ENCODE measurements around the gene ENTREP1.
"Not testable (repeated sequence)": the region's sequence is repeated elsewhere in the genome, so short reads cannot be mapped to it uniquely, and the experiment has no call there.

ENTREP1 gene

DNA sequence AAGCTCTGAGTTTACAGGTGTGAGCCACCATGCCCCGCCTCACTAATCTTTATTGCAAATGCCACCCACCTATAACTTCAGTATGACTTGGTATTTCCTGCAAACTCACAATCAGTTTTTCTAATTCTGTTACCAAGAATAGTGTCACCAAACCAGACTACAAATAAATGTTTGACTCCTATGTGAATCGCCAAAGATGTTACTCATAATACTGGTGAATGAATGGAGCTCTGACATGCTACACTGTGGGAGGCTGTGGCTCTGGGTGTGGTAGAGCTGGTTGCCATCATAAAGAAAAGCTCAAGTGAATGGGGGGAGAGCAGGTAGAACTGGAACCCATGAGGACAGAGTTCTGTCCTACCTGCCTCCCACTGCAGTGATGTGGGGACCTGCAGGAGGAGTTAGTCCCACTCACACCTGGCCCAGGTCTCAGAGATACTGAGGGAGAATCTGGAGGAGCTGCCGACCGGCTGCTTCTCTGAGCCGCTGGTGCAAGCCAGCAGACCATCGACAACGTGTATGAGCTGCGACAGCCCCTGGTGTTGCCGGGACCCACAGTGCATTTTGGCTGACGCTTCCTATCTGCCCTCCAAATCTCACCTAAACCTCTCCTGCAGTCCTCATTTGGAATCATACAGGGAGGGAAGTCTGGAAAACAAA, 95.7 kb downstream of the ENTREP1 start:
- no peak for DNase-seq

DNA sequence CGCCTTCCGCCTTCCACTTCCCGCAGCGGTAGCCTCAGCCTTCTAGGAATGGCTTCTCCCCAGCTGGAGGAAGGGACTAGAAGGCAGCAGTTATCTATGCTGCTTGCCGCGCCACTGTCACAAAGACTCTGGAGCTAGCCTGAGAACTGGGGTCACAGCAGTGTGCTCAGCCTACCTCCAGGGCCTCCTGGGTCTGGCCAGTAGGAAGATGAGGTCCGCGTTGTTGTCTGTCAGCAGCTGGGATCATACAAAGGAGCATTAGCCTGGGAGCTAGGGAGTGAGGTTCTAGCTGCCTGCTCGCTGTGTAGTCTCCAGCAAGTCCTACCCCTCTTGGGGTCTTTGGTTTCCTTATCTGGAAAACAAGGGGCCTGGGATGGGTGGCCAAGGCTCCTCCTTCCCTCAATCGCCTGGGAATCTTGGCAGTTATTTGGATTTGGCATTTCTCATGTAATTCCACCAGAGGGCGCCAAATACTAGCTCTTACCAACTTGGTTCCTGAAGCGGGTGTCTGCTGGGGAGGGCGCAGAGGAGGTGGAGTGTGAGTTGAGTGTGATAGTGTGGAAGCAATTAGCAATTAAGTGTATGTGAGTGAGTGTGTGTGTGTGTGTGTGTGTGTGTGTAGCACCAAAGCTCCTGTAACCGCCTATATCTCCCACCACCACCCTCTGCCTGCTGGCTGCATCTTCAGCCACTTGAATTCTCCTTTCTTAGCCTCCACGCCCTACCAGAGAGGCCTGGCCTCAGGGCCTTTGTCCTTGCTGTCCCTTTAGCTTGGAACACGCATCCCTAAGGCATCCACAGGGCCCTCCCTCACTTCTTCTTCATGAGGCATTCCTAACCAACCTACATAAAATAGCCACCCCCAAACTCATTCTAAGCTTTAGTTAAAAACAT, 97.1 kb downstream of the ENTREP1 start:
- DNase-seq, result peak; percentile 56

DNA sequence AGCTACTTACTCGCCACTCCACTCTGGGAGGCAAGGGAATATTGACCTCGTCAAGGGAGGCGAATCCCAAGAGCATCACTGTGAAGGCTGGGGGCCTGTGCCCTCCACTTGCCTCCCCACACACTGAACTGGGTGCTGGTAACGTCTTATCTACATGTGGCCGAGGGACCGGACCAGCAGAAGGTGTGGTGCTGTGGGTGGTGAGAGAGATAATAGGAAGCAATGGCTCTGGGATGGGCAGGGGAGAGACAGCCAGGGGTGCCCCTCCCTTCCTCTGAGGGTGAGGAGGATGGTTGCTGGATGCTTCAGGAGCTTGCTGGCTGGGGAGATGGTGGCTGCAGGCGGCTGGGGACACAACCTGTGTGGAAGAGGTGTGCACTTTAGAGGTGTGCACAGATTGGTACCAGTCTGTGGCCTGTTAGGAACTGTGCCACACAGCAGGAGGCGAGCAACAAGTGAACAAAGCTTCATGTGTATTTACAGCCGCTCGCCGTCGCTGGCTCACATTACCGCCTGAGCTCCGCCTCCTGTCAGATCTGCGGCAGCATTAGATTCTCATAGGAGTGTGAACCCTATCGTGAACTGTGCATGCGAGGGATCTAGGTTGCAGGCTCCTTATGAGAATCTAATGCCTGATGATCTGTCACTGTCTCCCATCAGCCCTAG, 100.3 kb downstream of the ENTREP1 start:
- DNase-seq, result no peak

DNA sequence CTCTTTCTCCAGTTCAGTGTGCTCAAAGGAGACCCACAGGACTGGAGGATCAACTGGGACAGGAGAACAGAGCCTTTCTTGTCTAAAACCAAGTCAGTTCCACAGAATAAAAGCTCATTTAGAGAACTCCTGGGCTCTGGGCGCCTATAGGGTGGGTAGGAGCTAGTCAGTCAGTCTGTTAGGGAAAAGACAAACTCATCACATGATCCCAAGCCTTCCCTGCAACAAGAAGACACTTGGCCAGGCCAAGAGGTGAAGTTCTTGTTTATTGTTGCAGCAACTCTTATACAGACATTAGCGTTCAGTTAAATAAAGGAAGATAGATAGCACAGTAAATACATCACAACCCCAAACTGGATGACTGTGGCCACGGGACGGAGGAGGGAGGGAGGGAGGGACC, 102.3 kb downstream of the ENTREP1 start:
- no peak for DNase-seq

DNA sequence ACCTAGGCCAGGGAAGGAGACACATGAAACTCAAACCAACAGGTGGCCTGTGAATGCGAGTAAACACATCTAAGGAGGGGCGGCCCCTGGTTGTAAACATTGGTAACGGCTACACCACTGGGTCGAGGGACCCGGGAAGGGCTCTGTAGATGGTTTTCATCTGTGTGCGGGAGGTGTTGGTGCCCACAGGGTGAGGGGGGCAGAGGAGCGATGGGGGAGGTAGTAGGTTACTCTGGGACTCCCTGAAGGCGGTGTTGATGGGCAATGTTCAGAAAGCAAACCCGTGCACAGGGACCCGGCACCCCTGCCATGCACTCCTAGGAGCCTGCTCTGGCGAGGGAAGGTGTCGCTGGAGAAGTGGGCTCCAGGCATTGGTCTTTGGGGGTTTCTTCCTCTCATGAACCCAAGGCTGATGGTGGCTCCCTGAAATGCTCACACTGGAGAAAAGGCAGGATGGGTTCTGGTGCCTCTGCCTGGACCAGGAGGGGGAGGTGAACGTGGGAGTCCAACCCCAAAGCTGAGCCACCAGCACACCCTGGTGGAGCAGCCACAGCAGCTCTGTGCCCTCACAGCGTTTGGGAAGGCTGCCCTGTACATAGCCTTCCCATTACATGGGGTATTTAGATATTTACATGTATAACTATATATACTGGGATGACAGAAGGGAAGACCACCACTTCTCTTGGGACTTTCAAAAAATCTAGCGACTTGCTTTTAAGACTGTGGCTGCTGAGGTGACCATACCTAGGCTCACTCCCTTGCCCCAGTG, 103.2 kb downstream of the ENTREP1 start:
- DNase-seq, result no peak

DNA sequence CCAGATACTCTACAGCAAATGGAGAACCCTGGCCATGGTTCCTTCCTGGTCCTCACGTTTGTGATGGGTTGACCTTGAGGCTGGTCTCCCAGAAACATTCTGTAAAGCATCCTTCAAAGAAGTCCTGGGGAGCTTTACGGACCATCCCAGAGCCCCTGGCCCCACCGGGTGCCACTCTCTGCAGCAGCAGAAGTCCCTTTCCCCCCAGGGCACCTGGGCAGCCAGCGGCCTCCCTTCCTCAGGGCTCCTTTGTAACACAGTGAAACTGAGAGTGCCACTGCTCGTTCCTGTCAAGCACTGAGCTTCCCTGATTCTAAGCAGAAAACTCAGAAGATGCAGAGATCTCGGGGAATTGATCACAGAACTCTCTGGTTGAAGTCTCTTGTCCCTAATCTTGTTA, 104.3 kb downstream of the ENTREP1 start:
- no peak for DNase-seq

DNA sequence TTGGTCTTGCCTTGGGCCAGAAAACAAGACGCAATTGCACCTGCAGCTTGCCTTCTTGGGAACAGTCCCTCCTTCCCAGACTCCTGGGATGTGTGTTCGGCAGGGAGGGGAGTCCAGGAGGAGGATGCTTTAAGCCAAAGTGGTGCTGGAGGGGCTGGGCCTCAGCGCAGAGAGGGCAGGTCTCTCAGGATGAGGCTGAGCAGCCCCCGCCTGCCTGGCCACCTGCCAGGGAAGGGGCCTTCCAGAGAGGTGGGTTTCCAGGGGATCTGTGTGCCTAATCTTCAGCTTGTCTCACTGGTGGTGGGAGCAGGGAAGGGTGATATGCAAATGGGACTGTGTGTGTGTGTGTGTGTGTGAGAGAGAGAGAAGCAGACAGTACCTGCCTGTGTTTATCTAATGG, 105.2 kb downstream of the ENTREP1 start:
- DNase-seq, result no peak

DNA sequence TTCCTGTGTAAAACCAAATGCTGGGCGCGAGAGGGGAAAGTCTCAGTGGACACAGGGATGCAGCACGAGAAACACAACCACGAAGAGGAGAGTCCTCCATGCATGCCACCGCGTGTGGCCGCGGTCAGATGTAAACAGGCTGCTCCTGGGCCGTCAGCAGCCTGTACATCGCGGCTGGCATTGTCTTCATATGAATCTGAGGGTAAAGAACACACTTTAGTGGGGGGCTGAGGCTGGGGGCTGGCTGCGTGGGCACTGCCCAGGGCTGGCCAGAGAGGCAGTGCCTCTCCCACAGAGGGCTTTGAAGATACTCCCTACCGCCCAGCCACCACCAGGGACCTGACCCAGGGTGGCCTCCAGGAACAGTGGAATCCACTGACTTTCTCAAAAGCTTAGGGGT, 106.2 kb downstream of the ENTREP1 start:
- DNase-seq, result no peak

DNA sequence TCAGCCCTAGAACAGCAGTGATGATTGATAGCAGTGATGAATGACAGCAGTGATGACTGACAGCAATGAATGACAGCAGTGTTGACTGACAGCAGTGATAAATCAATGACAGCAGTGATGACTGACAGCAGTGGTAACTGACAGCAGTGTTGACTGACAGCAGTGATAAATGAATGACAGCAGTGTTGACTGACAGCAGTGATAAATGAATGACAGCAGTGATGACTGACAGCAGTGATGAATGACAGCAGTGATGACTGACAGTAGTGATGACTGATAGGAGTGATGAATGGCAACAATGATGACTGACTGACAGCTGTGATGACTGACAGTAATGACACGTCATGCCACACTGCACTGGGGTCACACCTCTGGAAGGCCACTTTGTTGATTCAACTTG, 106.8 kb downstream of the ENTREP1 start:
- no peak for DNase-seq

DNA sequence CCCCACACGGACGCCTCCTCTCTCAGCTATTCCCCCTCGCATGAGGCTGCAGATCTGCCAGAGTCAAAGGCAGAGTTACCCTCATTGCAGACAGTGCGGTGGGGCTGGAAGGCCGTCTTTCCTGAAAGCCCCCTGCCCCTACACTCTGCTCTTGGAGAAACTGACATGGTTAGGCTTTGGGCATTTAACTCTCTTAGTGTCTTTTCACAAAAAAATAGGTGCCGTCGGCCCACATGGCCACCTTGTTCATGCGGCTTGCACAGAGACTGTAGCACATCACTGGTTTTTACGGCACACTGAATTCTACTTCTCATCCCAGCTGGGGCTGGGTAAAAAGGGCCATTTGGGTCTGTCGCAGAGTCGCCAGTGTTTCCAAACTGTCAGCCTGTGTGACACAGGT, 107.6 kb downstream of the ENTREP1 start:
- no peak for DNase-seq

DNA sequence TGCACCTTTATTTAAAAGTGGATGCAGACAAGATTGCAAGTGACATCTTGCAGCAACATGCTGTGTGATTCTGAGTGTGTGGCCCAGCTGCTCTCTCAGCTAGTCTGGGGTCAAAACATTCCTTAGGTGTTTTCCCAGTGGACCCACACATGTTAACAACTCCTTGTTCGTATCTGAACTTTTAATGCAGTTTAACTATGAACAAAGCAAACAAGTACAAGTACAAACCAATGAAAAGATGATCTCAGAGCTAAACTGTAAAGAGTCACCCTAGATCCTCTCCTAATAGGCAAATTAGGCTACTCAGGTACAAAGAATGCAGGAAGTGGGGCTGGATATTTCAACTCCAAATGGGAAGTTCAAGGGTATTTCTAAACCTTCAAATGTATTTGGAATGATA, 108.4 kb downstream of the ENTREP1 start:
- no peak for DNase-seq

DNA sequence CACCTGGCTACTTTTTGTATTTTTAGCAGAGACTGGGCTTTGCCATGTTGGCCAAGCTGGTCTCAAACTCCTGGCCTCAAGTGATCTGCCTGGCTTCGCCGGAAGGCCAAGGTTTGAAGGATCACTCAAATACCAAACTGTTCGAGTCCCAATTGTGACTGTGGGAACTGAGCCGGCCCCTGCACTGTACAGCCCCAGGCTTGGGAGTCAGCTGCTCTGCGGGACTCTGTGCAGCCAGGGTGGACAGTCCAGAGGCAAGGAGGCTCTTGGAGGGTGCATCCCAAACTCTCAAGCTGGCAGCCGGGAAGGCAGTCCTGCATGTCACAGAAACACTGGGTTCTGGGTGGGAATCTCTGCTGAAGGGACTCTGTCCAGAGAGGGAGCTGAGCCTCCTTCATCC, 109.0 kb downstream of the ENTREP1 start:
- DNase-seq, result no peak

DNA sequence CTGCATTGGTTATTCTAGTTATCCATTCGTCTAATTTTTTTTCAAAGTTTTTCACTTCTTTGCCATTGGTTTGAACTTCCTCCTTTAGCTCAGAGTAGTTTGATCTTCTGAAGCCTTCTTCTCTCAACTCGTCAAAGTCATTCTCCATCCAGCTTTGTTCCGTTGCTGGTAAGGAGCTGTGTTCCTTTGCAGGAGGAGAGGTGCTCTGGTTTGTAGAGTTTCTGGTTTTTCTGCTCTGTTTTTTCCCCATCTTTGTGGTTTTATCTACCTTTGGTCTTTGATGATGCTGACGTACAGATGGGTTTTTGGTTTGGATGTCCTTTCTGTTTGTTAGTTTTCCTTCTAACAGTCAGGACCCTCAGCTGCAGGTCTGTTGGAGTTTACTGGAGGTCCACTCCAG, 114.6 kb downstream of the ENTREP1 start:
- DNase-seq, result not testable (repeated sequence)

DNA sequence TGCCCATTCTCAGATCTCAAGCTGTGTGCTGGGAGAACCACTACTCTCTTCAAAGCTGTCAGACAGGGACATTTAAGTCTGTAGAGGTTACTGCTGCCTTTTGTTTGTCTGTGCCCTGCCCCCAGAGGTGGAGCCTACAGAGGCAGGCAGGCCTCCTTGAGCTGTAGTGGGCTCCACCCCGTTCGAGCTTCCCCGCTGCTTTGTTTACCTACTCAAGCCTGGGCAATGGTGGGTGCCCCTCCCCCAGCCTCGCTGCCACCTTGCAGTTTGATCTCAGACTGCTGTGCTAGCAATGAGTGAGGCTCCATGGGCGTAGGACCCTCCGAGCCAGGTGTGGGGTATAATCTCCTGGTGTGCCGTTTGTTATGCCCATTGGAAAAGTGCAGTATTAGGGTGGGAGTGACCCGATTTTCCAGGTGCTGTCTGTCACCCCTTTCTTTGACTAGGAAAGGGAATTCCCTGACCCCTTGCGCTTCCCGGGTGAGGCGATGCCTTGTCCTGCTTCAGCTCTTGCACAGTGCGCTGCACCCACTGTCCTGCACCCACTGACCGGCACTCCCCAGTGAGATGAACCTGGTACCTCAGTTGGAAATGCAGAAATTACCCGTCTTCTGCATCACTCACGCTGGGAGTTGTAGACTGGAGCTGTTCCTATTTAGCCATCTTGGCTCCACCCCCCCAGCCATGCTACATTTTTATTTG, 115.4 kb downstream of the ENTREP1 start:
- DNase-seq, result not testable (repeated sequence)

Data from NCI-H1436 (cell line).